ENCODE results near the gene POLG2.
A peak's percentile ranks its signal among the peaks of the same experiment; 100 is the strongest.

GRCh38 chr17:64507413-64507782, 10.5 kb upstream of the POLG2 start:
- TF ChIP-seq CTCF (IDR thresholded peaks at IDR 0.05) (peak in 3 of 4 experiments; percentile 24 to 42 (median 38)), POLR2A (IDR thresholded peaks at IDR 0.05) (no peak)
